Spleen (tissue), 3 donors: ENCODE measurements around the gene TRAPPC11.

ENCODE experiments used
- POLR2A ChIP-seq, 3 donors: fragments of 450-650 bp; IDR thresholded peaks; one replicate each; pipeline ENCODE4 v1.5.1; 2017; ENCODE audit warnings: antibody characterized with exemption in 3 of 3, mild to moderate bottlenecking in 1 of 3
- POLR2AphosphoS5 ChIP-seq, 3 donors: sonication (generic); formaldehyde crosslinking; IDR thresholded peaks; one replicate each; pipeline ENCODE4 v1.5.1; 2017; ENCODE audit warnings: antibody characterized with exemption in 3 of 3

- no peak for TF ChIP-seq POLR2AphosphoS5 (IDR thresholded peaks at IDR 0.05)
- TF ChIP-seq POLR2A (IDR thresholded peaks at IDR 0.05), result no peak
These were observed 23.4 kb upstream of the TRAPPC11 start for GRCh38 chr4:183635741-183636140.
